ENCODE results near the gene MGAM2. TPM values are rescaled to one million over a fixed set of nuclear protein-coding genes. Genes with fewer than 3 reads are reported as not detected.

Gene MGAM2
- total and polyA plus RNA-seq, 2 donors (not counting 1 experiment from before 2014, with no cell fraction given), result not detected

DNA sequence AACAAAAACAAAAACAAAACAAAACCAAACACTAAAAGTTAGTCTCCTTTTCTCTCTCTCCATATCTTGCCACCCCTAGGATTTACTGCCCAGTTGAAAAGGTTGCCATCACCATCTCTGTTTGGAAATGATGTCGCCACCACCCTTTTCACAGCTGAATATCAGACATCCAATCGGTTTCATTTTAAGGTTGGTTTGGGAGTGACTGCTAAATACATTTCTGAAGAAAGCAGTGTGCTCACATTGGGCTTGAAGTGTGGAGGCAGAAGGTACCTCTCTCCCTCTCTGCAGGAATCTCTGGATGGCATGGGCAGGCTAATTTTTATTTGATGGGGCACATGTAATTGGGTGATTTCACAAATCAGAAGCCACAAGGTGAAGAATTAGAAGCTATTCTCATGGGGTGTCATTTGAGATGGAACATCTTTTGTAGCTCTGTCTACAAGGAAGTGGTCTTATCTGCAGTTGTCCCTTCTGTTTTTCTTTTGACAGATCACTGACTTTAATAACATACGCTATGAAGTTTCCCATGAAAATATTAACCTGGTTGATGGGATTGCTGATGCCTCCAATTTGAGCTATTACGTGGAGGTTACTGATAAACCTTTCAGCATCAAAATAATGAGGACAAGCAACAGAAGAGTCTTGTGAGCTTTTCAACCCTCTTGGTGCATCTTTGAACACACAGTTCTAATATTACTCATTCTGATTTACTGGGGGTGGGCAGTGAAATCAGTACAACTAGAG lies 20.1 kb downstream of the MGAM2 start:
- DNase-seq (ENCODE audit: low read depth in 2 of 2), result no peak
- Histone ChIP-seq H3K9me3 (ENCODE audit: control insufficient read depth, insufficient read depth, low read depth, low read length) (no peaks in the 10 kb centered on the region), H4K20me1 (ENCODE audit: control insufficient read depth, extremely low read depth, insufficient read depth, low read length) (no peaks in the 10 kb centered on the region), H3K27ac (ENCODE audit: insufficient read depth, low read length) (no peak overlapping the region), H3K9ac (ENCODE audit: insufficient read depth, low read length) (no peak overlapping the region), H3K4me1 (ENCODE audit: control insufficient read depth, extremely low read depth, insufficient read depth, low read length) (no peaks in the 10 kb centered on the region), H3K4me3 (replicated peaks in 1 of 4; ENCODE audit: control extremely low read depth in 1 of 4, insufficient read depth in 1 of 4, low read depth in 3 of 4, low read length in 4 of 4) (no peak overlapping the region), H3K79me2 (ENCODE audit: control insufficient read depth, insufficient read depth, low read length) (no peaks in the 10 kb centered on the region), H3K36me3 (ENCODE audit: control insufficient read depth, insufficient read depth, low read length) (no peaks in the 10 kb centered on the region), H2AFZ (ENCODE audit: low read length) (no peak overlapping the region), H3K27me3 (ENCODE audit: control insufficient read depth, insufficient read depth, low read length) (no peaks in the 10 kb centered on the region), H3K4me2 (ENCODE audit: extremely low read depth, insufficient read depth, low read length) (no peak overlapping the region)
- TF ChIP-seq EZH2 (IDR thresholded peaks at IDR 0.05; ENCODE audit: low read length, missing control alignments), result no peak
- TF ChIP-seq, protein P1, sequence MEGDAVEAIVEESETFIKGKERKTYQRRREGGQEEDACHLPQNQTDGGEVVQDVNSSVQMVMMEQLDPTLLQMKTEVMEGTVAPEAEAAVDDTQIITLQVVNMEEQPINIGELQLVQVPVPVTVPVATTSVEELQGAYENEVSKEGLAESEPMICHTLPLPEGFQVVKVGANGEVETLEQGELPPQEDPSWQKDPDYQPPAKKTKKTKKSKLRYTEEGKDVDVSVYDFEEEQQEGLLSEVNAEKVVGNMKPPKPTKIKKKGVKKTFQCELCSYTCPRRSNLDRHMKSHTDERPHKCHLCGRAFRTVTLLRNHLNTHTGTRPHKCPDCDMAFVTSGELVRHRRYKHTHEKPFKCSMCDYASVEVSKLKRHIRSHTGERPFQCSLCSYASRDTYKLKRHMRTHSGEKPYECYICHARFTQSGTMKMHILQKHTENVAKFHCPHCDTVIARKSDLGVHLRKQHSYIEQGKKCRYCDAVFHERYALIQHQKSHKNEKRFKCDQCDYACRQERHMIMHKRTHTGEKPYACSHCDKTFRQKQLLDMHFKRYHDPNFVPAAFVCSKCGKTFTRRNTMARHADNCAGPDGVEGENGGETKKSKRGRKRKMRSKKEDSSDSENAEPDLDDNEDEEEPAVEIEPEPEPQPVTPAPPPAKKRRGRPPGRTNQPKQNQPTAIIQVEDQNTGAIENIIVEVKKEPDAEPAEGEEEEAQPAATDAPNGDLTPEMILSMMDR (conservative IDR thresholded peaks at IDR 0.05 in 1 of 2, IDR thresholded peaks at IDR 0.05 in 1 of 2; ENCODE audit: low read depth in 1 of 2, low read length in 2 of 2), result no peak

DNA sequence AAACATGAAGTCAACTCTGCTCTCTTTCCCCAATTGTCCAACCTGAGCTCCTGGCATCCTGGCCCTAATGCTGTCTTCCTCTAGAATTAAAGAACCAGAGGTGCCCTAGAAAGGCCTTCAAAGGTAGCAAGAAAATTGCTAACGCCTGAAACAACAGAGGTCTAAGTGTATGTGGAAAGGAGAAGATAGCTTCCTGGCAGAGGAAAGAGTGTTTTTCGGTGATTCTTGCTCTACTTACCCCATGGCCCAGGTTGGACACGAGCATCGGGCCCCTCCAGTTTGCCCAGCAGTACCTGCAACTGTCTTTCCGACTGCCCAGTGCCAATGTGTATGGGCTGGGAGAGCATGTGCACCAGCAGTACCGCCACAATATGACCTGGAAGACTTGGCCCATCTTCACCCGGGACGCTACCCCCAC lies 22.2 kb downstream of the MGAM2 start:
- H3K36me3 ChIP-seq (ENCODE audit: control insufficient read depth, insufficient read depth, low read length), result no peaks in the 10 kb centered on the region
- DNase-seq (ENCODE audit: low read depth in 2 of 2), result no peak
- no peaks in the 10 kb centered on the region for H4K20me1 ChIP-seq (ENCODE audit: control insufficient read depth, extremely low read depth, insufficient read depth, low read length)
- no peaks in the 10 kb centered on the region for H3K4me1 ChIP-seq (ENCODE audit: control insufficient read depth, extremely low read depth, insufficient read depth, low read length)
- TF ChIP-seq, protein P1 (conservative IDR thresholded peaks at IDR 0.05 in 1 of 2, IDR thresholded peaks at IDR 0.05 in 1 of 2; ENCODE audit: low read depth in 1 of 2, low read length in 2 of 2), result no peak
- TF ChIP-seq EZH2 (IDR thresholded peaks at IDR 0.05; ENCODE audit: low read length, missing control alignments), result no peak
- H3K79me2 ChIP-seq (ENCODE audit: control insufficient read depth, insufficient read depth, low read length), result no peaks in the 10 kb centered on the region
- H3K27me3 ChIP-seq (ENCODE audit: control insufficient read depth, insufficient read depth, low read length), result no peaks in the 10 kb centered on the region
- H3K9ac ChIP-seq (ENCODE audit: insufficient read depth, low read length), result no peak overlapping the region
- no peak overlapping the region for H2AFZ ChIP-seq (ENCODE audit: low read length)
- no peak overlapping the region for H3K27ac ChIP-seq (ENCODE audit: insufficient read depth, low read length)
- H3K4me2 ChIP-seq (ENCODE audit: extremely low read depth, insufficient read depth, low read length), result no peak overlapping the region
- no peaks in the 10 kb centered on the region for H3K9me3 ChIP-seq (ENCODE audit: control insufficient read depth, insufficient read depth, low read depth, low read length)
- H3K4me3 ChIP-seq (replicated peaks in 1 of 4; ENCODE audit: control extremely low read depth in 1 of 4, insufficient read depth in 1 of 4, low read depth in 3 of 4, low read length in 4 of 4), result no peak overlapping the region

DNA sequence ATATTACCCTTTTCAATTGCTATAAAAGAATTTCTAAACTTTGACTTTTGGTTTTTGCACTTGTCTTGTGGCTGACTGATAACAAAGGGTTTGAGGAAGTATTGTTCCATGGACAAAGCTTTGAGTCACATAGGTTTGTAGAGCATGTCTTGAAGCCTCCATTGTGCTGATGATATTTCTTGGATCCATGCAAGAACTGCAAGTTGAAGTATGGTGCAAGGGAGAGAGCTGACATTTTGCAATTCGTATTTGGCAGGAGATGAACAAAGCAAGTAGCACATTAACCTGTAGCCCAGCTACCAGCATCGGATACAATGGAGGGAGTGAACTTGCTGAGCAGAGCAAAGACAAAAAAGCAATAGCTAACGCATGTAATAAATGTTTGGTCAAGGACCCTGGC lies 23.4 kb downstream of the MGAM2 start:
- H3K9ac ChIP-seq (ENCODE audit: insufficient read depth, low read length), result no peak overlapping the region
- no peak overlapping the region for H2AFZ ChIP-seq (ENCODE audit: low read length)
- DNase-seq (ENCODE audit: low read depth in 2 of 2), result no peak

More for the DNA sequence above, 23.4 kb downstream of the MGAM2 start:
- H3K4me3 ChIP-seq (replicated peaks in 1 of 4; ENCODE audit: control extremely low read depth in 1 of 4, insufficient read depth in 1 of 4, low read depth in 3 of 4, low read length in 4 of 4), result no peak overlapping the region
- no peak for TF ChIP-seq EZH2 (IDR thresholded peaks at IDR 0.05; ENCODE audit: low read length, missing control alignments)
- TF ChIP-seq, protein P1 (conservative IDR thresholded peaks at IDR 0.05 in 1 of 2, IDR thresholded peaks at IDR 0.05 in 1 of 2; ENCODE audit: low read depth in 1 of 2, low read length in 2 of 2), result no peak
- H3K4me1 ChIP-seq (ENCODE audit: control insufficient read depth, extremely low read depth, insufficient read depth, low read length), result no peaks in the 10 kb centered on the region
- H3K27ac ChIP-seq (ENCODE audit: insufficient read depth, low read length), result no peak overlapping the region
- no peaks in the 10 kb centered on the region for H3K79me2 ChIP-seq (ENCODE audit: control insufficient read depth, insufficient read depth, low read length)
- H3K9me3 ChIP-seq (ENCODE audit: control insufficient read depth, insufficient read depth, low read depth, low read length), result no peaks in the 10 kb centered on the region
- no peaks in the 10 kb centered on the region for H3K27me3 ChIP-seq (ENCODE audit: control insufficient read depth, insufficient read depth, low read length)
- no peaks in the 10 kb centered on the region for H3K36me3 ChIP-seq (ENCODE audit: control insufficient read depth, insufficient read depth, low read length)
- no peak overlapping the region for H3K4me2 ChIP-seq (ENCODE audit: extremely low read depth, insufficient read depth, low read length)
- no peaks in the 10 kb centered on the region for H4K20me1 ChIP-seq (ENCODE audit: control insufficient read depth, extremely low read depth, insufficient read depth, low read length)
